LHCN-M2 (cell line): ENCODE results near the gene PPP6R3. TPM values are rescaled to one million over a fixed set of nuclear protein-coding genes. Genes with fewer than 3 reads are reported as not detected.

ENCODE experiments used
- total RNA-seq: library from RNA; depleted of rRNA; stranded (reverse); fragments of >200 nt; gene quantifications from 2 replicates; pipeline ENCODE4 v1.2.3, GENCODE V29; 2014; rRNA removed

Gene PPP6R3
- total RNA-seq, 1 experiment from 2014 or later, result 84.6 TPM

Other genes with a start within 250 kb of the PPP6R3 start
- 13.0 and 19.0 TPM in 2 replicates for gene KMT5B, start 247.5 kb upstream of the PPP6R3 start, total RNA-seq
- gene C11orf24, start 188.8 kb upstream of the PPP6R3 start, total RNA-seq, result 58.2 and 66.7 TPM in 2 replicates
- gene LRP5, start 148.2 kb upstream of the PPP6R3 start, total RNA-seq, result 12.4 and 17.2 TPM in 2 replicates
- gene GAL, start 223.8 kb downstream of the PPP6R3 start, total RNA-seq, result not detected in 2 replicates